Hypothalamus (tissue), 51 donors: ENCODE data around the gene DIP2C.
"Not testable (repeated sequence)": the region's sequence is repeated elsewhere in the genome, so short reads cannot be mapped to it uniquely, and the experiment has no call there.

ENCODE experiments used
- DNase-seq, 51 donors: peaks; one replicate each; lab custom pipeline; 2025; lab: John Stamatoyannopoulos, UW

DIP2C gene

GRCh38 chr10:600876-601659, 88.4 kb downstream of the DIP2C start:
- DNase-seq: no peak

- DNase-seq: no peak
These were observed 89.2 kb downstream of the DIP2C start for GRCh38 chr10:600234-600633.

GRCh38 chr10:599767-600166, 89.7 kb downstream of the DIP2C start:
- no peak for DNase-seq

GRCh38 chr10:598415-599170, 90.9 kb downstream of the DIP2C start:
- DNase-seq: no peak

- no peak for DNase-seq
These were observed 91.5 kb downstream of the DIP2C start for GRCh38 chr10:597976-598375.

- DNase-seq: no peak
These were observed 92.6 kb downstream of the DIP2C start for GRCh38 chr10:596725-597345.

- not testable (repeated sequence) for DNase-seq
These were observed 93.3 kb downstream of the DIP2C start for GRCh38 chr10:596131-596530.

- DNase-seq: no peak
These were observed 94.0 kb downstream of the DIP2C start for GRCh38 chr10:595473-595872.

- DNase-seq: no peak
These were observed 94.7 kb downstream of the DIP2C start for GRCh38 chr10:594584-595270.

GRCh38 chr10:593901-594457, 95.5 kb downstream of the DIP2C start:
- no peak for DNase-seq

- no peak for DNase-seq
These were observed 96.0 kb downstream of the DIP2C start for GRCh38 chr10:593421-593820.

GRCh38 chr10:593016-593415, 96.5 kb downstream of the DIP2C start:
- DNase-seq: no peak

GRCh38 chr10:591646-592045, 97.8 kb downstream of the DIP2C start:
- DNase-seq: no peak

- no peak for DNase-seq
These were observed 98.7 kb downstream of the DIP2C start for GRCh38 chr10:590721-591120.

- DNase-seq: no peak
These were observed 99.3 kb downstream of the DIP2C start for GRCh38 chr10:589961-590680.

GRCh38 chr10:588246-589165, 101.0 kb downstream of the DIP2C start:
- peak in 1 of 51 donors; percentile 20 for DNase-seq

GRCh38 chr10:586716-587115, 102.8 kb downstream of the DIP2C start:
- DNase-seq: no peak

- DNase-seq: peak in 1 of 51 donors; percentile 30
These were observed 103.3 kb downstream of the DIP2C start for GRCh38 chr10:586151-586550.

- DNase-seq: no peak
These were observed 104.0 kb downstream of the DIP2C start for GRCh38 chr10:585502-585901.
